Panc1 (cell line): ENCODE measurements around the gene GRIK4.

ENCODE experiments used
- POLR2AphosphoS5 ChIP-seq: IDR thresholded peaks from 2 replicates; pipeline ENCODE4 v1.6.1; 2012; ENCODE audit warnings: mild to moderate bottlenecking, low read depth, low read length, moderate library complexity
- TCF7L2 ChIP-seq: IDR thresholded peaks from 2 replicates; pipeline ENCODE4 v1.6.1; 2011; ENCODE audit warnings: mild to moderate bottlenecking, low read depth, low read length, inconsistent platforms
- TF ChIP-seq, protein P1 (sequence below): fragments of 450-650 bp; IDR thresholded peaks from 2 replicates; pipeline ENCODE4 v1.5.1; 2017; ENCODE audit warnings: mild to moderate bottlenecking
- TF ChIP-seq, protein P2 (sequence below), 2 experiments: IDR thresholded peaks; 2 replicates each; pipeline ENCODE4 v1.6.1; 2011 to 2012; ENCODE audit warnings: low read depth in 2 of 2, control low read depth in 1 of 2, low read length in 1 of 2, mild to moderate bottlenecking in 1 of 2, moderate library complexity in 1 of 2; ENCODE audit not compliant: insufficient read depth in 1 of 2

DNA sequence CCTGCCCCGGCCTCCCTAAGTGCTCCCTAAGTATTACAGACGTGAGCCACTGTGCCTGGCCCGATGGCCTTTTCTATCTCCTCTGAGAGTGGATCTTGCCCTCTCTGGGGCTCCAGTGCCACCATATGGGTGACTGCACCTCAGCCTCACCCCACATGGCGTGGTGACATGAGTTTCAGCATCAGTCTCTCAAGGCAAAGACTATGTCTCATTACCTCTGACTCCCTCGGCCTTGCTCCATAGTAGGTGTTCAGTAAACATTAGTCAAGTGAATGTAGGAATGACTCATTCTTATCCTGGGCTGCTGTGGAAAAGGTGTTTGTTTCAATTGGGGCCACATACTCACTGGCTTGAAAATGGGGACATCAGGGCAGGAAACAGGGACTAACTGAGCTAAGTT lies 168.8 kb downstream of the GRIK4 start:
- TF ChIP-seq, protein P1, sequence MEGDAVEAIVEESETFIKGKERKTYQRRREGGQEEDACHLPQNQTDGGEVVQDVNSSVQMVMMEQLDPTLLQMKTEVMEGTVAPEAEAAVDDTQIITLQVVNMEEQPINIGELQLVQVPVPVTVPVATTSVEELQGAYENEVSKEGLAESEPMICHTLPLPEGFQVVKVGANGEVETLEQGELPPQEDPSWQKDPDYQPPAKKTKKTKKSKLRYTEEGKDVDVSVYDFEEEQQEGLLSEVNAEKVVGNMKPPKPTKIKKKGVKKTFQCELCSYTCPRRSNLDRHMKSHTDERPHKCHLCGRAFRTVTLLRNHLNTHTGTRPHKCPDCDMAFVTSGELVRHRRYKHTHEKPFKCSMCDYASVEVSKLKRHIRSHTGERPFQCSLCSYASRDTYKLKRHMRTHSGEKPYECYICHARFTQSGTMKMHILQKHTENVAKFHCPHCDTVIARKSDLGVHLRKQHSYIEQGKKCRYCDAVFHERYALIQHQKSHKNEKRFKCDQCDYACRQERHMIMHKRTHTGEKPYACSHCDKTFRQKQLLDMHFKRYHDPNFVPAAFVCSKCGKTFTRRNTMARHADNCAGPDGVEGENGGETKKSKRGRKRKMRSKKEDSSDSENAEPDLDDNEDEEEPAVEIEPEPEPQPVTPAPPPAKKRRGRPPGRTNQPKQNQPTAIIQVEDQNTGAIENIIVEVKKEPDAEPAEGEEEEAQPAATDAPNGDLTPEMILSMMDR = no peak
- TF ChIP-seq POLR2AphosphoS5 (no peak), TCF7L2 (no peak)
- TF ChIP-seq, protein P2, sequence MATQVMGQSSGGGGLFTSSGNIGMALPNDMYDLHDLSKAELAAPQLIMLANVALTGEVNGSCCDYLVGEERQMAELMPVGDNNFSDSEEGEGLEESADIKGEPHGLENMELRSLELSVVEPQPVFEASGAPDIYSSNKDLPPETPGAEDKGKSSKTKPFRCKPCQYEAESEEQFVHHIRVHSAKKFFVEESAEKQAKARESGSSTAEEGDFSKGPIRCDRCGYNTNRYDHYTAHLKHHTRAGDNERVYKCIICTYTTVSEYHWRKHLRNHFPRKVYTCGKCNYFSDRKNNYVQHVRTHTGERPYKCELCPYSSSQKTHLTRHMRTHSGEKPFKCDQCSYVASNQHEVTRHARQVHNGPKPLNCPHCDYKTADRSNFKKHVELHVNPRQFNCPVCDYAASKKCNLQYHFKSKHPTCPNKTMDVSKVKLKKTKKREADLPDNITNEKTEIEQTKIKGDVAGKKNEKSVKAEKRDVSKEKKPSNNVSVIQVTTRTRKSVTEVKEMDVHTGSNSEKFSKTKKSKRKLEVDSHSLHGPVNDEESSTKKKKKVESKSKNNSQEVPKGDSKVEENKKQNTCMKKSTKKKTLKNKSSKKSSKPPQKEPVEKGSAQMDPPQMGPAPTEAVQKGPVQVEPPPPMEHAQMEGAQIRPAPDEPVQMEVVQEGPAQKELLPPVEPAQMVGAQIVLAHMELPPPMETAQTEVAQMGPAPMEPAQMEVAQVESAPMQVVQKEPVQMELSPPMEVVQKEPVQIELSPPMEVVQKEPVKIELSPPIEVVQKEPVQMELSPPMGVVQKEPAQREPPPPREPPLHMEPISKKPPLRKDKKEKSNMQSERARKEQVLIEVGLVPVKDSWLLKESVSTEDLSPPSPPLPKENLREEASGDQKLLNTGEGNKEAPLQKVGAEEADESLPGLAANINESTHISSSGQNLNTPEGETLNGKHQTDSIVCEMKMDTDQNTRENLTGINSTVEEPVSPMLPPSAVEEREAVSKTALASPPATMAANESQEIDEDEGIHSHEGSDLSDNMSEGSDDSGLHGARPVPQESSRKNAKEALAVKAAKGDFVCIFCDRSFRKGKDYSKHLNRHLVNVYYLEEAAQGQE (IDR thresholded peaks at IDR 0.05; ENCODE audit: insufficient read depth in 1 of 2, low read depth in 2 of 2, low read length in 1 of 2) = no peak
